Keratinocyte (primary cell): Measurements from ENCODE around the gene MTSS2. TPM values are rescaled to one million over a fixed set of nuclear protein-coding genes. Genes with fewer than 3 reads are reported as not detected.

Experiments used
- DNase-seq: peaks from one replicate; pipeline ENCODE4 v3.0.0-alpha.2; 2011; ENCODE audit warnings: low read depth, missing footprints, low spot score
- FAIRE-seq: peaks from 2 replicates; lab custom pipeline; 2011; peaks lifted over from hg19 to GRCh38; lab: Jason Lieb, UNC
- H2AFZ ChIP-seq: 2 replicates; pipeline ENCODE4 v1.6.0; 2012; ENCODE audit warnings: low read length, control low read depth, inconsistent platforms; ENCODE audit not compliant: control insufficient read depth
- H3K27ac ChIP-seq: 2 replicates; pipeline ENCODE4 v1.5.1; 2011; ENCODE audit warnings: low read length; ENCODE audit not compliant: control insufficient read depth, insufficient read depth
- H3K27me3 ChIP-seq: 3 replicates; pipeline ENCODE4 v1.6.0; 2011; ENCODE audit warnings: low read length; ENCODE audit not compliant: control insufficient read depth, insufficient read depth; ENCODE audit errors: extremely low read depth
- H3K36me3 ChIP-seq, 2 experiments: 2 replicates in 1 of 2; 3 replicates in 1 of 2; pipeline ENCODE4 v1.5.1; 2011; ENCODE audit warnings: low read length in 2 of 2, mild to moderate bottlenecking in 1 of 2; ENCODE audit not compliant: control insufficient read depth in 2 of 2, insufficient read depth in 2 of 2; ENCODE audit errors: extremely low read depth in 1 of 2
- H3K4me1 ChIP-seq: 3 replicates; pipeline ENCODE4 v1.5.1; 2011; ENCODE audit warnings: low read length; ENCODE audit not compliant: control insufficient read depth, insufficient read depth; ENCODE audit errors: extremely low read depth
- H3K4me2 ChIP-seq: 3 replicates; pipeline ENCODE4 v1.6.0; 2011; ENCODE audit warnings: low read depth, low read length; ENCODE audit not compliant: control insufficient read depth, insufficient read depth; ENCODE audit errors: extremely low read depth
- H3K4me3 ChIP-seq, 3 experiments: fragments of 200-600 bp in 1 of 3; sonication (generic) in 1 of 3; 2 replicates in 2 of 3; 3 replicates in 1 of 3; pipeline ENCODE4 v1.5.1; 2011 to 2016; ENCODE audit warnings: low read length in 3 of 3, mild to moderate bottlenecking in 3 of 3, control low read depth in 2 of 3, inconsistent platforms in 1 of 3, low read depth in 1 of 3, mixed read lengths in 1 of 3, mixed run types in 1 of 3, moderate library complexity in 1 of 3; ENCODE audit not compliant: control insufficient read depth in 2 of 3, insufficient read depth in 2 of 3; ENCODE audit errors: extremely low read depth in 1 of 3
- H3K79me2 ChIP-seq: 2 replicates; pipeline ENCODE4 v1.6.0; 2012; ENCODE audit warnings: low read length; ENCODE audit not compliant: control insufficient read depth, insufficient read depth
- H3K9ac ChIP-seq: 3 replicates; pipeline ENCODE4 v1.6.0; 2011; ENCODE audit warnings: low read length; ENCODE audit not compliant: control insufficient read depth, insufficient read depth; ENCODE audit errors: extremely low read depth
- H3K9me1 ChIP-seq: 3 replicates; pipeline ENCODE4 v1.6.0; 2011; ENCODE audit warnings: low read length; ENCODE audit not compliant: control insufficient read depth, insufficient read depth; ENCODE audit errors: extremely low read depth
- H3K9me3 ChIP-seq: 2 replicates; pipeline ENCODE4 v1.5.1; 2012; ENCODE audit warnings: low read depth, low read length; ENCODE audit not compliant: control insufficient read depth
- H4K20me1 ChIP-seq: 3 replicates; pipeline ENCODE4 v1.6.0; 2011; ENCODE audit warnings: low read length; ENCODE audit not compliant: control insufficient read depth, insufficient read depth; ENCODE audit errors: extremely low read depth
- CTCF ChIP-seq, 3 experiments: IDR thresholded peaks in 1 of 3; conservative IDR thresholded peaks in 1 of 3; optimal IDR thresholded peaks in 1 of 3; 2 replicates in 2 of 3; 3 replicates in 1 of 3; pipeline versions ENCODE3 to v1.5.1; 2011; ENCODE audit warnings: low read length in 3 of 3, mild to moderate bottlenecking in 3 of 3, moderate library complexity in 2 of 3, control low read depth in 1 of 3, inconsistent platforms in 1 of 3; ENCODE audit not compliant: insufficient read depth in 2 of 3; ENCODE audit errors: extremely low read depth in 1 of 3
- EZH2 ChIP-seq: IDR thresholded peaks from one replicate; pipeline ENCODE4 v1.6.1; 2012; ENCODE audit warnings: inconsistent platforms, mild to moderate bottlenecking, low read length, moderate library complexity
- dilution Hi-C: fragments of 300-500 bp; cut with MboI; formaldehyde crosslinking; loops from one replicate; pipeline ENCODE4 v1.7.0; 2020; ENCODE audit warnings: low sequenced_read_pairs; ENCODE audit not compliant: extremely low pct_ligation_motif_present
- polyA plus RNA-seq, 5 experiments: library from polyadenylated mRNA; depleted of rRNA in 3 of 5; stranded (reverse) in 3 of 5; stranded (forward) in 1 of 5; unstranded in 1 of 5; fragments of >200 nt; gene quantifications; 1 replicate in 1 of 5; 2 replicates in 3 of 5; 3 replicates in 1 of 5; pipeline versions ENCODE4 v1.2.1 to v1.2.3, GENCODE V29; 2011 to 2012; ENCODE audit warnings: missing spikeins in 2 of 5, low read depth in 1 of 5, low replicate concordance in 1 of 5

MTSS2 gene
- polyA plus RNA-seq, 1 donor (not counting 4 experiments of a cell fraction or from before 2014, with no cell fraction given) = 13.3 TPM

- Histone ChIP-seq H3K9me1 (no peaks in the 10 kb centered on the region), H3K27me3 (no peaks in the 10 kb centered on the region), H3K36me3 (peaks cover 13 to 16% of the 10 kb centered on the region in 2 experiments), H3K27ac (no peak overlapping the region), H3K4me1 (no peaks in the 10 kb centered on the region), H4K20me1 (no peaks in the 10 kb centered on the region), H3K79me2 (no peaks in the 10 kb centered on the region), H3K9me3 (no peaks in the 10 kb centered on the region), H2AFZ (no peak overlapping the region), H3K9ac (no peak overlapping the region), H3K4me3 (no peak overlapping the region), H3K4me2 (no peak overlapping the region)
- dilution Hi-C loops = no loop called here
- FAIRE-seq (no peak), DNase-seq (no peak)
- no peak for TF ChIP-seq EZH2
- no peak for TF ChIP-seq CTCF (optimal IDR thresholded peaks at IDR 0.05 in 1 of 3, IDR thresholded peaks at IDR 0.05 in 1 of 3, conservative IDR thresholded peaks at IDR 0.05 in 1 of 3; ENCODE audit: extremely low read depth in 1 of 3, insufficient read depth in 2 of 3, low read length in 3 of 3)
Measured at GRCh38 chr16:70665113-70665694, 20.6 kb downstream of the MTSS2 start.

GRCh38 chr16:70664325-70665112, 21.3 kb downstream of the MTSS2 start:
- Histone ChIP-seq H3K9me1 (no peaks in the 10 kb centered on the region), H3K4me1 (no peaks in the 10 kb centered on the region), H3K36me3 (peaks cover 11 to 13% of the 10 kb centered on the region in 2 experiments), H3K27me3 (no peaks in the 10 kb centered on the region), H3K9me3 (no peaks in the 10 kb centered on the region), H3K79me2 (no peaks in the 10 kb centered on the region), H3K4me3 (no peak overlapping the region), H3K27ac (no peak overlapping the region), H3K4me2 (no peak overlapping the region), H4K20me1 (no peaks in the 10 kb centered on the region), H3K9ac (no peak overlapping the region), H2AFZ (no peak overlapping the region)
- no peak for DNase-seq
- FAIRE-seq = no peak
- TF ChIP-seq EZH2 (no peak), CTCF (optimal IDR thresholded peaks at IDR 0.05 in 1 of 3, IDR thresholded peaks at IDR 0.05 in 1 of 3, conservative IDR thresholded peaks at IDR 0.05 in 1 of 3; ENCODE audit: extremely low read depth in 1 of 3, insufficient read depth in 2 of 3, low read length in 3 of 3) (no peak)
- dilution Hi-C loops = no loop called here
